GM21825 (cell line): ENCODE data around the gene CPHXL2.

Experiments used
- ATAC-seq: cut with Tn5 transposase; IDR thresholded peaks from one replicate; pipeline ENCODE4 v1.9.1; 2021; ENCODE audit warnings: mild to moderate bottlenecking, moderate library complexity; ENCODE audit not compliant: unreplicated experiment

CPHXL2 gene

DNA sequence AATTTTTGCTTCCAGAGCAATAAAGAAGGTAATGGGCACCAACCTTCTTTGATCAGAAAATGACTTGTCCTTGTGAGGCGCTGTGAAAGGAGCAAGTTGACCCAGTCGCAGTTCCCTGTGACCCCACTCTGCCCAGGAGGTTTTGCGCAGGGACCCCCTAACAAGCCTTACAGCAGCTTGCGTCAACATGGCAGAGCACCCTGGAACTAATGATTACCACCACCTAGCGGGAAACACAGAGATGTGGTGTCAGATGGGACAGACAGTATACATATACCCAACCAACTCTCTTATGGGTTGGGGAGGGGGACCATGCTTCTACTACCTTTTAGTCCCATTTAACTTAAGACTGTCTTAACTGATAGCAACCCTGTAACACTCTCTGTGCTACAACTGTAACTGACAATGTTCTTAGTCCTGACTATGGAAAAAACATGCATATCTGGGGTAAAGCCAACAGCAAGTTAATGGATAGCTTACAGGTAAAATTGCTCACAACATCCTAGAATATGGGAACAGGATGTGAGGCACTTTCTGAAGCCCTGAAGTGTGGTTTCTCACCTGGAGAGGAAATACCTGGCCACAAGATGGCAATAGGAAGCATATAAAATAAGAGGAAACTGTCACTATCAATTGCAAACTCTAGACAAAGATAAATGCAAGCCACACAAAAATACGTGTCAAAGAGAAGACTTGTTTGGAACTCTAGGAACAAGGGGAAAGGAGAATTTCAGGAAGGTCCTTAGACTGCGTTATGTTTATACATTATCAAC, 32.4 kb downstream of the CPHXL2 start:
- no peak for ATAC-seq

DNA sequence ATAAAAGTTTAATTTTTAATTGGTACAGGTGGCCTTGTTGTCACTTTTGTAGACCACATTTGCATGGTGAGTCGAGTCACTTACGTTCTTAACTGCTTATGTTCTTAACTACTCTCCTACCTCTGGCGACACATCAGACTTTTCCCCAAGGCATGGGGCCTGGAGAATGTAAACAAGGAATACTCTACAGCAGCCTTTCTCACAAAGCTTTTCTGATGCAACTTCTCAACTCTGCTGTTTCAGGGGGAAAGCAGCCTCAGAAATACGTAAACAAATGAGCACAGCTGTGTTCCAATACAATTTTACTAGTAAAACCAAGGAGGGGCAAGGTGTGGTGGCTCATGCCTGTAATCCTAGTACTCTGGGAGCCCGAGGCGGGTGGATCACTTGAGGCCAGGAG, 36.2 kb downstream of the CPHXL2 start:
- no peak for ATAC-seq

DNA sequence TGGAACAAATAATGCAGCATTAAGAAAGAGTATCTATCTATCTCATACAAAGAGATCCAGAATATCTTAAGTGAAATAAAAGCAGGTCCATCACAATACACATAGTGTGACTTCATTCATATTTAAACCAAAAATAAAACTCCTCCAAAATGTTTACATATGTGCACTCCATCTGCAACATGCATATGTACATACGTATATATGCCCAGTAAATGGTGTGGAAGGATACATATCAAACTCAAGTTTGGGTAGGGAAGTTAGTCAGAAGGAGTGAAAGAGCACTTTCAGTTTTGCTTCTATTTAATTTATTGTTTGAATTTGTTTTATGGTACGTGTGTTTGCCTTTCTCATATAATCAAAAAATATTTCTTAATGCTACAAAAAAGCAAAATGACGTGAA, 41.8 kb downstream of the CPHXL2 start:
- ATAC-seq, result no peak

DNA sequence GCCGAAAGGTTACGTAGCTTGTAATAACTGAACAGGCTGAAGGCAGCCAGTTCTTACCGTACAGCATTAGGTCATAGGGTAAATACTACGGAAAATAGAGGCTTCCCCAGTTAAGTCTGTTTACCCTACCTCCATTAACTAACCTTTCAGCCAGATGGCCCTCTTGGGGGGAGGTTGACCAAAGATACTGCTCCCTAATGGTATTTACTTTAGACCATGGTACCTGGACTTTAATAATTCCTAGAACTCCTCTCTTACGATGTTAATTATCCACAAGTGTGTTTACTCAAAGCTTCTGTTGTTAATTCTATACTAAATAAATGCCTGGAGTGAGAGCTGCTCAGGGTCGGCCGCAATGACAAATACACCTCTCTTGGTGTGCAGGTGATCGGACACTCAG, 44.0 kb downstream of the CPHXL2 start:
- ATAC-seq, result no peak

DNA sequence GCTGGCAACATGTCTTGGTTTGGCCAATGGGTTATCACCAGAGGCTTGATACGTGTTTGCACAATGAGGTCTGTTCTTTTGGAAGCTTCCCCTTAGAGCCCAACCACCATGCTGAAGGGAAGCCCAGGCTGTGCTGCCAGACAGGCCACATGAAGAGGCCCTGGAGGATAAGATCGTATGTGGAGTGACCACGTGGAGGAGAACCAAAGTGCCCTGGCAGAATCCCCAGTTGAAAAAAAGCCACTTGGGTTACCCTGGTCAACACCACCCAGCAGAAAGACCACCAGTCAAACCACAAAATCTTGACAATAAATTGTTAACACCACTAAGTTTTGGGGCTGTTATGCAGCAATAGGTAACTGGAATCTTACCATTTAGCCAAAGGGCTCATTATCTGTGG, 46.8 kb downstream of the CPHXL2 start:
- ATAC-seq, result no peak

DNA sequence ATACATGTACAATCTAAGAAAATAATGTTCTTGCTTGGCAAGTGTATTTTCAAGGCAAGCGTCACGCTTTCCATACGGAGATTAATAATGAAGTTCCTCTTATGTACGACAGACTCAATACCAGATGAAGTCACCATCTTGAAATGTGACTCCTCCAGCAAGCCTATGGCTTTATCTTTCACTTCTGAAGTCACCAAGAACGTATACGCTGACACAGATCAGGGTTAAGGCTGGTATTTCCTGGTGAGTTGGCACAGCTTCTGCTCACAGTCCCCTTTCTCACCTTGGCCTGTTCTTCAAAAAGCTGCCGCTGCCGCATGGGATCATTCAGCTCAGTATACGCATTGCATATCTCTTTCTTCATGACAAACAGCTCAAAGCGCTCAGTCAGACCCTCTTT, 47.7 kb downstream of the CPHXL2 start:
- ATAC-seq, result no peak

DNA sequence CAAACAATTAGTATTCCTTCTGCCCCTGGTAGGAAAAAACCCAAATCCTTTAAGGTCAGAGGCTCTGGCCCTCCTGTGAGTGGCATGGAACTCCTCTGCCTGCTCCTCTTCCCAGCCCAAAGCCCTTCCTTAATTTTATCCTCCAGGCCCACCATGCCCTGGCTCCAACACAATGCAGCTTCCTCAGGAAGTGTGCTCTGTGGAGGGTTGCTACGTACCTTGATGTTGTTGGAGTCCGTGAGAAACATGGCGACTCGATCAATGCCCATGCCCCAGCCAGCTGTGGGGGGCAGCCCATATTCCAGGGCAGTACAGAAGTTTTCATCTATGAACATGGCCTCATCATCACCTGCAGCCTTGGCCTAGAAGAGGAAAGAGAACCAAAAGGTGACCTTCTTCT, 48.5 kb downstream of the CPHXL2 start:
- no peak for ATAC-seq

DNA sequence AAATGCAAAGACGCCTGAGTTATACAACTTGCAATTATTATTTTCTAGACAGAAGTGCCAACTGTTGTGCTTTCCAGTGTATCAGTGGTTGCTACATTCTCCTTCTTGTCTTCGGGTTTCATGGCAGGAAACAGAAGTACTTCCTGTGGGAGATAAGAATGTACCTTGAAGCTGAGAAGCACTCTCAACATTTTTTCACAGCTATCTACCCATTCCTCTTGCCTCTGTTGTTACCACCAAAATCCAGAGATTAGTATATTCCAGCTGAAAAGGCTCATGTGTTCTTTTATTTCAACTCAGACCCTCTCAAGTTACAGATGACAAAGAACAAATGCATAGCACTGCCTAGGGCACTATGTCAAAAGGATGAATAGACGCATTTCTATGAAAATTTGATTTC, 49.0 kb downstream of the CPHXL2 start:
- no peak for ATAC-seq

DNA sequence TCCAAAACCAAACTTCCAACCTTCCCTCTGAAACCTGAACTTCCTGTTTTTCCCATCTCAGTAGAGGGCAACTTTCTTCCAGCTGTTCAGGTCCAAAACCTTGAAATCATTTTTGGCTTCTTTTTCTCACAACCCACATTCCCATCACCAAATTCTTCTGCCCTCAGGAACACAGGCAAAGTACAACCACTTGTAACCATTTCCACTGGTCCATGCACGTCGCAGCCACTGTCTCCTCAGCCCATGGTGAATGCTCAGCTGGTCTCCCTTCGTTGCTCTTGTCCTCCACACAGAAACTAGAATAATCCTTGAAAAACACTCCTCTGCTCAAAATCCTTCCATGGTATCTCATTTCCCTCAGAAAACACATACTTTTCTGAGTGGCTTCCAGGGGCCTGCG, 50.0 kb downstream of the CPHXL2 start:
- no peak for ATAC-seq

DNA sequence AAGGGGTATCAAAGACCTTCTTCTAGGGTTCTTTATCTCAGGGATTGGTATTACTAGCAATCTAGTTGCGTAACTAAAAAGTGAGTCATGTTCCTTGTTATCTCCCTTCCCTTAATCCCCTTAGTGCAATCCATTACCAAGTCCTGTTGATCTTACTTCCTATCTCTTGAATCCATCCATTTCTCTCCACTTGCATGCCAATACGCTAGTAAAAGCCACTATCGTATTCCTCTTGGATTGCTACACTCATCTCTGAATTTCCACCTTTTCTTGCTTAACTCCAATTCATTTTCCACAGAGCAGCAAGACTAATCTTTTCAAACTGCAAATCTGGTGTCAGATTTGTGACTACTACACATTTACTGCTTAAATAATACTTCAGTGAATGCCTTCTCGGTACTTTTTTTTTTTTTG, 51.9 kb downstream of the CPHXL2 start:
- ATAC-seq, result no peak

DNA sequence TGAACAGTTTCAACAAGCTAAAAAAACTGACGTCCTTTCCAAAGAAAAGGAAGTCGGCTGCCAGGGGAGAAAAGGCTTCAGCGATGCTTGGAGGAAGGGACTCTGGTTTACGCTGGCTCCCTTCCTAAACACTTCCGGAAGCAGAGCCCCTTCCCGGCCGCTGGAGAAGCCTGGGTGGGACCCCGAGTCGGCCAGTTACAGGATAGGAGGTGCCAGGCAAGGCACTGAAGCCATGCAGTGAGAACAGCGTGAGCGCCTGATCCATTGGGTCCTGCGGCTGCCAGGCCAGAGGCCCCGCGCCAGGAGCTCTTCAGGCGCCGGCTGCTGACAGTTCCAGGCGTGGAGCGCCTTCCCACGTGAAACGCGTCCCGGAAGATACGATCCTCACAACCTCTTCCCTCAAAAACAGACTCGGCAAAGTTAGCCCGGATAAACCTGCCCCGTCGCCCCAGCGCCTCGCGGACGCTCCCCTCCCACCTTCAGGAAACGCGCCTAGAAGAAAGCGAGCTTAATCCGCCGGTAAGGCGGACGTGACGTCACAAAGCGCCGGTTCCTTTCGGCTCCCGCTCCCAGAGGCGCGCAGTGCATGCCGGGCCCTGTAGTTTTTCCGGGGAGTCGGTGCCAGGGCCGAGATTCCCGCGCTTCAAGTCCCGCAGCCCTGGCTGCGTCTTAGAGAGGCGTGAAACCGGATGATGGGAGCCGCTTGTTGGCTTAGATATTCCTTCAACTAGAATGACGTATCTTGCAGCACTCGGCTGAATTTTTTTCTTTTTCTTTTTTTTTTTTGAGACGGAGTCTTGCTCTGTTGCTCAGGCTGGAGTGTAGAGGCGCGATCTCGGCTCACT, 53.8 kb downstream of the CPHXL2 start, which contains the start of gene ADAT1:
Gene ADAT1, minus strand, starts transcription at position 521 of the 845 bp plus-strand sequence. CDS start 2,482 bp downstream, outside the sequence.
- peak; percentile 97 for ATAC-seq

DNA sequence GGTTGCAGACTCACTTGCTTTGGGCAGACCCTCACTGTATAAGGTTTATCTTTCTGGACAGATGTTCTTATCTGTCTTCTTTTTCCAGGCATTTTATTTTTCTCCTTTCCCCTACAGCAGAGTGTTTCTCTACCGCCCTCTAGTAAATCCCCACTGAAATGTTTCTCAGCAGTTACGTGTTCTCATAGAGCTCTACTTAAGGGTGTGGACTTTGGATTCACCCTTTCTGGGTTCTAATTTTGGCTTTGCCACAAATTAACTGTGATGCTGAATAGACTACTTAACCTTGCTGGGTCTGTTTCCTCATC, 55.7 kb downstream of the CPHXL2 start:
- ATAC-seq, result no peak

DNA sequence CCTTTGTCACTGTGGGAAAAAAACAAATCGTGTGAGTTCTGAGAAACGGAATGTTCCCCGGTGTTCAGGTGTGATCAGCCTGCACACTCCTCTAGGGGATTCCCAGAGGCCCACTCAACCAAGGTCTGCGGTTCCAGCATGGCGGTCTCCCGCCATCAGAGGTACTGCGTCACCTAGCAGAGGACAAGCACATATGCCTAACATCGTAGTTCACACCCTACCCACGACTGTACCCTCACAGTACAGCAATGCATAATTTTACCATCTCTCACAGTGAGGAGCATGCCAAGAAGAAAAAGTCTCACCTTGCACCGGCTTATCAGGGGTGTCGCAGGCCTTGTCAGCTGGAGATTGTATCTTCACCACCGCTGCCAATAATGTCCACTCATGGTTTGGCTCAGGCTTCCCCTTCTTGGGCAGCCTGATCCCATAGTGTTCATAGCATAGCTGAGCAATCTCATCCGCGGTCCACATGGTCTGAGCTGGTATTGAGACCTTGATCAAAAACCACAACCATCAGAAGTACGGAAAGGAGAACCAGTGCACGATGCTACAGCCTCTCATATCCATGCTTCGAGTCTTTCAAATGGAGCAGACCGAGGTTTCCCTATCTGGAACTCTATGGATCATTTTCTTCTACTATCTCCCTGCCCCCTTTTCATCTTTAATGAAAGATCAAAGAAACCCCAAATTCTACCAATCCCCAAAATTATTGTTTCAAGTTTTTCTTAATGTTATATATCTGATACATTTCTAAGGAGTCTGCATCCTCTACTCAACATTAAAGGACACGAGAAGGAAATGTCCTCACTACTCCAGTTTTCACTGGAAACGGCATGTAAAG, 56.3 kb downstream of the CPHXL2 start:
- ATAC-seq, result no peak

DNA sequence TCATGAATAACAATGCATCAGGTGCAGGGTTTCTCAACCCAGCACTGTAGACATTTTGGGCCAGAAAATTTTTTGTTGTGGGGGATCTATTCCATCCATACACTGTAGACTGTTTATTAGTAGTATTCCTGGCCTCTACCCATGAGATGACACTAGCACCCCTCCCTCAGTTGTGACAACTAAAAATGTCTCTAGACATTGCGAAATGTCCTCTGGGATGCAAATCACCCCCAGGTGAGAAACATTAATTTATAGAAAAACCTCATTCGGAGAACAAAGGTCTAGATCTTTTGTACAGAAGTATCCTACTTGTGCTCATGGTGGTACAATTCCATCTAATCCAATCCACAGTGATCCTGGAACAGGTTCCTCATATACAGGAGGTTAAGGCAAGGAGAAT, 58.0 kb downstream of the CPHXL2 start:
- no peak for ATAC-seq

DNA sequence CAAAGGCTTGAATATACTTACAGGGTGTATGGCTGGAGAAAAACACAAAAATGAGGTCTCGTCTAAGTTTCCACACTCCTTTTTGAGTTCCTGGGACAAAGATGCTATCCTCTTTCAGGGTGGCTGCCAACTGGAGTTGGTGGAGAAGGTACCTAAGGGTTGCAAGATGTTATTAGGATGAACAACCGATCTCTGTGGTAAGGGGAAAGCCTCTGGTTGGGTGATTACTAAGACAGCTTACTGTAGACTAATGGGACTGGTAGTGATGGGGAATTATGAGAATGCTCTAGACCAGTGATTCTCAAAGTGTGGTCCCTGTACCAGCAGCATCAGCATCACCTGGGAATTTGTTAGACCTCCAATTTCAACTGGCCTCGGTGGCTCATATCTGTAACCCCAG, 59.7 kb downstream of the CPHXL2 start:
- no peak for ATAC-seq

DNA sequence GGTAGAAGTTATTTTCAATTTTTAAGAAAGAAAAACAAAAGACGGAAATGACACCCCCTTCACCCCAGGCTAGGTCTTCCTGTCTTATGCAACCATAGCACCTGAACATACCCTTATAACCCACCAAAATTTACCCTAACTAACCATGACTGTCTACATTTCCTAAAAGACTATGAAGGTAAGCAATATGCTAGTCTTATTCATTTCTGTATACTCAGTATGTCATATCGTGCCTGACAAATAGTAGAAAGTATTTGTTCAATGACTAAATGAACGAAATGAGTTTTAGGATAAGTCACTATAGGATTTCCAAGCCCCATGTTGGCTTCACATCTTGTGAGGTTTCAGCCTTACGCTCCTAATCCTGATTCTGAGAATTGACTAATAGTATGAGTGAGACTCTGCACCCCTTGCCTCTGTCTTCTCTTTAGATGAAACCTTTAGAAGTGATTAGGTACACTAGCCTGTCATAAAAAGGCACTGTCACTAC, 60.2 kb downstream of the CPHXL2 start:
- ATAC-seq, result no peak

DNA sequence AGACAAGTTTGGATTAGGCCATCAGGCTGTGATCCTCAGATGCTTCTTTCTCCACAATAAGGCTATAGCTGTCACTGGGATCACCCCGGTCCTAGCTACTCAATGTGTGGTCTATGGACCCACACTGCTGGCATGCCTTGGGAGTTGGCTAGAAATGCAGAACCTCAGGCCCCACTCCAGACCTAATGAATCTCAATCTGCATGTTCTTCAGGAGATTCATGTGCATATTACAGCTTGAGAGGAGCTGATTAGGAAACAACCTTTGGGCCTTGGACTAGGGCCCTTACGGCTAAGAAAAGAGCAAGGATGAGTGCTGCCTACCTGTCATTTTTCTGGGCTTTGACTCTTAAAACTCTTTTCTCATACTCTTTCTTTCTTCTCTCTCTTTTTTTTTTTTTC, 61.2 kb downstream of the CPHXL2 start:
- ATAC-seq, result no peak

DNA sequence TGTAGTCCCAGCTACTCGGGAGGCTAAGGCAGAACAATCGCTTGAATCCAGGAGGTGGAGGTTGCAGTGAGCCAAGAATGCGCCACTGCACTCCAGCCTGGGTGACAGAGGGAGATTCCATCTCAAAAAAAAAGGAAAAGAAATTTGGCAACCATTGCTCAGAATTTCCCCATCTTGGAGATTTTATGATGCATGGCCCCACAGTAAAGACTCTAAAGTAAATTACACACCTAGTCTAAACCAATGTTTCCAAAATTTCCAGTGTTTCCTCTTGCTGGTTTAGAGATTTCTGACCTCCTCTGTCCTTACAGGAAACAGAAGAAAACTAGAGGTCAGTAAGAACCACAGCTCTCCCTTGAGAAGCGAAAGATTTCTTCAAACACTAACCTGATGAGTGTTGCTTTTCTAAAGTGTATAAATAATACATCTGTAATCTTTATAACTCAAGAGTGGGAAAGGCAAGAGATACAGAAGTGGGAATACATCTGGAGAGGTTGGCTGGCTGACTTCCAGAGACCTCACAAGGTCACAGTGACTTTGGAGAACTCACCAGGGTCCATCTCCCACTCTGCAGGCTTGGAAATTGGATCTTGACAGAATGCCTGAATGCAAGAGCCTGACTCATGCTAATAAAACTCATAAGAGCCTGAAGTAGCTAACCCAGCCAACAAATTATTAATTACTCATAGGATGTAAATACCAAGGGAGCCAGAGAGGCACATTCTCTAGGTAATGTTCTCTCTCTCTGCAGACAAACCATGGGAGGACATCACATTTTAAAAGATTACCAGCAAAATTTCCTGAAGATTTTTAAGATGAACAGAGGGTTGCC, 62.5 kb downstream of the CPHXL2 start:
- no peak for ATAC-seq
